CD8-positive, alpha-beta memory T cell (primary cell): ENCODE data around the gene PCDHGC5. TPM values are rescaled to one million over a fixed set of nuclear protein-coding genes. Genes with fewer than 3 reads are reported as not detected.

ENCODE experiments used
- CTCF ChIA-PET: fragments of 350-600 bp; sonication (Branson Sonifier 250); formaldehyde crosslinking; loops from one replicate; lab custom pipeline; 2021; ENCODE audit warnings: antibody characterized with exemption; lab: Charles Lee
- POLR2A ChIA-PET: fragments of 350-600 bp; sonication (Branson Sonifier 250); formaldehyde crosslinking; loops from one replicate; lab custom pipeline; 2021; ENCODE audit warnings: antibody characterized with exemption; lab: Charles Lee
- DNase-seq, 5 donors: peaks; one replicate each; pipeline versions ENCODE4 v3.0.0 to v3.0.0-alpha.2; 2020 to 2022; ENCODE audit warnings: mixed read lengths in 1 of 5
- H3K27ac ChIP-seq: one replicate; pipeline ENCODE4 v1.7.0; 2013; ENCODE audit warnings: low read depth, mild to moderate bottlenecking, low read length, moderate library complexity
- H3K27me3 ChIP-seq: 2 replicates; pipeline ENCODE4 v1.7.0; 2013; ENCODE audit warnings: low read length, mild to moderate bottlenecking; ENCODE audit not compliant: insufficient read depth, poor library complexity, severe bottlenecking
- H3K36me3 ChIP-seq: 2 replicates; pipeline ENCODE4 v1.7.0; 2013; ENCODE audit warnings: mild to moderate bottlenecking, low read length, moderate library complexity; ENCODE audit not compliant: insufficient read depth
- H3K4me1 ChIP-seq: 2 replicates; pipeline ENCODE4 v1.7.0; 2013; ENCODE audit warnings: mild to moderate bottlenecking, low read length, moderate library complexity; ENCODE audit not compliant: insufficient read depth
- H3K4me3 ChIP-seq: 2 replicates; pipeline ENCODE4 v1.7.0; 2013; ENCODE audit warnings: mild to moderate bottlenecking, low read length
- H3K9me3 ChIP-seq: 2 replicates; pipeline ENCODE4 v1.7.0; 2013; ENCODE audit warnings: mild to moderate bottlenecking, low read length
- H3K27ac Mint-ChIP-seq, 8 donors: one replicate each; pipeline ENCODE4 v1.8.0; 2020 to 2021; ENCODE audit warnings: mixed read lengths in 8 of 8, mild to moderate bottlenecking in 6 of 8, inconsistent platforms in 3 of 8, moderate library complexity in 3 of 8
- H3K27me3 Mint-ChIP-seq, 2 donors: one replicate each; pipeline ENCODE4 v1.8.0; 2020 to 2021; ENCODE audit warnings: mixed read lengths in 2 of 2, mild to moderate bottlenecking in 1 of 2, moderate library complexity in 1 of 2
- H3K36me3 Mint-ChIP-seq, 3 donors: one replicate each; pipeline ENCODE4 v1.8.0; 2020 to 2021; ENCODE audit warnings: mixed read lengths in 3 of 3, inconsistent platforms in 1 of 3, mild to moderate bottlenecking in 1 of 3
- H3K4me1 Mint-ChIP-seq, 3 donors: one replicate each; pipeline ENCODE4 v1.8.0; 2020 to 2021; ENCODE audit warnings: mixed read lengths in 3 of 3, inconsistent platforms in 1 of 3, mild to moderate bottlenecking in 1 of 3
- H3K4me3 Mint-ChIP-seq, 7 donors: one replicate each; pipeline ENCODE4 v1.8.0; 2020 to 2021; ENCODE audit warnings: mixed read lengths in 7 of 7, mild to moderate bottlenecking in 6 of 7, moderate library complexity in 4 of 7, inconsistent platforms in 2 of 7
- H3K9me3 Mint-ChIP-seq, 5 donors: one replicate each; pipeline ENCODE4 v1.8.0; 2020 to 2022; ENCODE audit warnings: mixed read lengths in 5 of 5, mild to moderate bottlenecking in 3 of 5, moderate library complexity in 2 of 5, inconsistent platforms in 1 of 5
- polyA plus RNA-seq: library from polyadenylated mRNA; unstranded; fragments of 300-500 nt; fragmentation: Illumina TruSeq; gene quantifications from one replicate; pipeline ENCODE4 v1.2.3, GENCODE V29; 2021
- total RNA-seq, 2 experiments: library from RNA; stranded (reverse); gene quantifications; one replicate each; pipeline ENCODE4 v1.2.3, GENCODE V29; 2021

Gene PCDHGC5
- total and polyA plus RNA-seq, 3 experiments from 2014 or later, result not detected

GRCh38 chr5:141515946-141516671, 27.2 kb downstream of the PCDHGC5 start:
- peak overlapping the region in 4 of 8 donors; percentile 9 to 79 (median 68) for H3K27ac Mint-ChIP-seq
- DNase-seq, result no peak
- Histone ChIP-seq H3K9me3 (no peaks in the 10 kb centered on the region), H3K4me3 (no peak overlapping the region), H3K27me3 (no peaks in the 10 kb centered on the region), H3K36me3 (peaks cover 51% of the 10 kb centered on the region), H3K27ac (no peak overlapping the region), H3K4me1 (peaks cover 23% of the 10 kb centered on the region)
- ChIA-PET POLR2A (no interaction called here), CTCF (interaction anchor here (1.1 to 7.9 kb wide), 8 partner anchors 7 to 201 kb away, joined by 3 to 67 read pairs (median 4); partner anchors contain the start of gene PCDHGA10)
- peaks cover 0 to 1% of the 10 kb centered on the region in 2 donors for H3K27me3 Mint-ChIP-seq
- peaks cover 13 to 73% (median 24%) of the 10 kb centered on the region in 3 donors for H3K36me3 Mint-ChIP-seq
- H3K4me1 Mint-ChIP-seq, result peaks cover 27 to 39% (median 29%) of the 10 kb centered on the region in 3 donors
- no peaks in the 10 kb centered on the region for H3K9me3 Mint-ChIP-seq
- no peak overlapping the region for H3K4me3 Mint-ChIP-seq

GRCh38 chr5:141516672-141517025, 27.8 kb downstream of the PCDHGC5 start:
- Histone ChIP-seq H3K27me3 (no peaks in the 10 kb centered on the region), H3K9me3 (no peaks in the 10 kb centered on the region), H3K4me3 (no peak overlapping the region), H3K4me1 (peaks cover 23% of the 10 kb centered on the region), H3K36me3 (peaks cover 56% of the 10 kb centered on the region), H3K27ac (no peak overlapping the region)
- no peak for DNase-seq
- Mint-ChIP-seq H3K36me3 (peaks cover 17 to 79% (median 27%) of the 10 kb centered on the region in 3 donors), H3K4me3 (no peak overlapping the region), H3K4me1 (peaks cover 27 to 43% (median 31%) of the 10 kb centered on the region in 3 donors), H3K27ac (peak overlapping the region in 2 of 8 donors; percentile 60 to 63), H3K9me3 (no peaks in the 10 kb centered on the region), H3K27me3 (peaks cover 0 to 1% of the 10 kb centered on the region in 2 donors)
- POLR2A ChIA-PET, result no interaction called here
- CTCF ChIA-PET, result interaction anchor here (1.1 to 2.0 kb wide), 2 partner anchors 12 to 47 kb away, joined by 3 to 8 read pairs; no protein-coding TSS in a partner anchor

- peaks cover 17 to 85% (median 30%) of the 10 kb centered on the region in 3 donors for H3K36me3 Mint-ChIP-seq
- Histone ChIP-seq H3K4me3 (no peak overlapping the region), H3K9me3 (no peaks in the 10 kb centered on the region), H3K36me3 (peaks cover 61% of the 10 kb centered on the region), H3K27ac (no peak overlapping the region), H3K4me1 (peaks cover 21% of the 10 kb centered on the region), H3K27me3 (no peaks in the 10 kb centered on the region)
- no peak overlapping the region for H3K4me3 Mint-ChIP-seq
- peak overlapping the region in 1 of 8 donors; percentile 81 for H3K27ac Mint-ChIP-seq
- peaks cover 0 to 1% of the 10 kb centered on the region in 2 donors for H3K27me3 Mint-ChIP-seq
- ChIA-PET POLR2A (no interaction called here), CTCF (no interaction called here)
- H3K9me3 Mint-ChIP-seq, result no peaks in the 10 kb centered on the region
- no peak for DNase-seq
- peaks cover 30 to 46% (median 32%) of the 10 kb centered on the region in 3 donors for H3K4me1 Mint-ChIP-seq
Measured at GRCh38 chr5:141517312-141517711, 28.4 kb downstream of the PCDHGC5 start.

GRCh38 chr5:141517880-141518617, 29.2 kb downstream of the PCDHGC5 start:
- CTCF ChIA-PET, result no interaction called here
- H3K4me3 ChIP-seq, result no peak overlapping the region
- DNase-seq, result no peak
- peaks cover 17 to 91% (median 31%) of the 10 kb centered on the region in 3 donors for H3K36me3 Mint-ChIP-seq
- peaks cover 23 to 45% (median 26%) of the 10 kb centered on the region in 3 donors for H3K4me1 Mint-ChIP-seq
- POLR2A ChIA-PET, result interaction anchor here (0.6 kb wide), 1 partner anchor 260 kb away, joined by 3 read pairs; no protein-coding TSS in a partner anchor
- H3K27ac Mint-ChIP-seq, result peak overlapping the region in 3 of 8 donors; percentile 36 to 65 (median 54)
- no peaks in the 10 kb centered on the region for H3K27me3 ChIP-seq
- peaks cover 68% of the 10 kb centered on the region for H3K36me3 ChIP-seq
- H3K4me1 ChIP-seq, result peaks cover 20% of the 10 kb centered on the region
- no peak overlapping the region for H3K27ac ChIP-seq
- H3K9me3 ChIP-seq, result no peaks in the 10 kb centered on the region
- H3K9me3 Mint-ChIP-seq, result no peaks in the 10 kb centered on the region
- no peak overlapping the region for H3K4me3 Mint-ChIP-seq
- H3K27me3 Mint-ChIP-seq, result peaks cover 0 to 1% of the 10 kb centered on the region in 2 donors

GRCh38 chr5:141518618-141519015, 29.7 kb downstream of the PCDHGC5 start:
- peaks cover 0 to 1% of the 10 kb centered on the region in 2 donors for H3K27me3 Mint-ChIP-seq
- no peak overlapping the region for H3K27ac ChIP-seq
- H3K36me3 ChIP-seq, result peaks cover 73% of the 10 kb centered on the region
- CTCF ChIA-PET, result interaction anchor here (4.7 kb wide), 1 partner anchor 46 kb away, joined by 14 read pairs; no protein-coding TSS in a partner anchor
- H3K4me1 ChIP-seq, result peaks cover 14% of the 10 kb centered on the region
- H3K9me3 Mint-ChIP-seq, result no peaks in the 10 kb centered on the region
- H3K4me1 Mint-ChIP-seq, result peaks cover 20 to 41% (median 22%) of the 10 kb centered on the region in 3 donors
- no peak overlapping the region for H3K4me3 ChIP-seq
- peak overlapping the region in 1 of 8 donors; percentile 36 for H3K27ac Mint-ChIP-seq
- no peak overlapping the region for H3K4me3 Mint-ChIP-seq
- H3K27me3 ChIP-seq, result no peaks in the 10 kb centered on the region
- peaks cover 17 to 96% (median 31%) of the 10 kb centered on the region in 3 donors for H3K36me3 Mint-ChIP-seq
- POLR2A ChIA-PET, result no interaction called here
- no peak for DNase-seq
- H3K9me3 ChIP-seq, result no peaks in the 10 kb centered on the region

- ChIA-PET CTCF (interaction anchor here (1.3 to 4.7 kb wide), 2 partner anchors 36 to 44 kb away, joined by 3 to 14 read pairs; no protein-coding TSS in a partner anchor), POLR2A (no interaction called here)
- DNase-seq, result no peak
- H3K4me3 Mint-ChIP-seq, result no peak overlapping the region
- H3K9me3 Mint-ChIP-seq, result no peaks in the 10 kb centered on the region
- peaks cover 1% of the 10 kb centered on the region for H3K4me1 ChIP-seq
- peak overlapping the region in 3 of 8 donors; percentile 25 to 60 (median 38) for H3K27ac Mint-ChIP-seq
- H3K4me1 Mint-ChIP-seq, result peaks cover 13 to 30% (median 18%) of the 10 kb centered on the region in 3 donors
- H3K27me3 ChIP-seq, result no peaks in the 10 kb centered on the region
- peaks cover 77% of the 10 kb centered on the region for H3K36me3 ChIP-seq
- H3K36me3 Mint-ChIP-seq, result peaks cover 23 to 99% (median 38%) of the 10 kb centered on the region in 3 donors
- no peak overlapping the region for H3K27ac ChIP-seq
- H3K9me3 ChIP-seq, result no peaks in the 10 kb centered on the region
- H3K27me3 Mint-ChIP-seq, result peaks cover 0 to 1% of the 10 kb centered on the region in 2 donors
- no peak overlapping the region for H3K4me3 ChIP-seq
Measured at GRCh38 chr5:141519605-141520565, 31.0 kb downstream of the PCDHGC5 start.

GRCh38 chr5:141521244-141521781, 32.4 kb downstream of the PCDHGC5 start:
- H3K4me3 Mint-ChIP-seq, result no peak overlapping the region

More at GRCh38 chr5:141521244-141521781, 32.4 kb downstream of the PCDHGC5 start:
- Histone ChIP-seq H3K36me3 (peaks cover 80% of the 10 kb centered on the region), H3K9me3 (no peaks in the 10 kb centered on the region), H3K27ac (no peak overlapping the region), H3K27me3 (no peaks in the 10 kb centered on the region), H3K4me3 (no peak overlapping the region), H3K4me1 (no peaks in the 10 kb centered on the region)
- Mint-ChIP-seq H3K36me3 (peaks cover 27 to 99% (median 42%) of the 10 kb centered on the region in 3 donors), H3K9me3 (no peaks in the 10 kb centered on the region), H3K4me1 (peaks cover 10 to 23% (median 15%) of the 10 kb centered on the region in 3 donors), H3K27me3 (no peaks in the 10 kb centered on the region), H3K27ac (peak overlapping the region in 3 of 8 donors; percentile 10 to 56 (median 18))
- ChIA-PET CTCF (interaction anchor here (1.0 to 4.9 kb wide), 5 partner anchors 9 to 195 kb away, joined by 3 to 67 read pairs (median 4); partner anchors contain the start of gene PCDHGA10), POLR2A (interaction anchor here (0.5 kb wide), 1 partner anchor 21 kb away, joined by 4 read pairs; no protein-coding TSS in a partner anchor)
- no peak for DNase-seq
